NCI-H226 (cell line): ENCODE data around the gene PLA1A.
"Not testable (repeated sequence)": the region's sequence is repeated elsewhere in the genome, so short reads cannot be mapped to it uniquely, and the experiment has no call there.

Source experiments
- DNase-seq: peaks from one replicate; pipeline ENCODE4 v3.0.0-alpha.2; 2015

The PLA1A gene

GRCh38 chr3:119665954-119666559 is 68.4 kb downstream of the PLA1A start:
- DNase-seq, result no peak

- DNase-seq, result no peak
These were observed 72.4 kb downstream of the PLA1A start for GRCh38 chr3:119669906-119670570.

GRCh38 chr3:119672776-119673175 is 75.1 kb downstream of the PLA1A start:
- DNase-seq, result no peak

DNA sequence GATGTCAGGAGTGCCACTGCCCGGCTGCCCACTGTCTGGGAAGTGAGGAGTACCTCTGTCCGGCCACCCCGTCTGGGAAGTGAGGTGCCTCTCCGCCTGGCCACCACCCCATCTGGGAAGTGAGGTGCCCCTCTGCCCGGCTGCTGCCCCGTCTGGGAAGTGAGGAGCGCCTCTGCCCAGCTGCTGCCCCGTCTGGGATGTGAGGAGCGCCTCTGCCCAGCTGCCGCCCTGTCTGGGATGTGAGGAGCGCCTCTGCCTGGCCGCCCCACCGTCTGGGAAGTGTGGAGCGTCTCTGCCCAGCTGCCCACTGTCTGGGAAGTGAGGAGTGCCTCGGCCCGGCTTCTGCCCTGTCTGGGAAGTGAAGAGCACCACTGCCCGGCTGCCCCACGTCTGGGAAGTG is 76.2 kb downstream of the PLA1A start:
- no peak for DNase-seq

DNA sequence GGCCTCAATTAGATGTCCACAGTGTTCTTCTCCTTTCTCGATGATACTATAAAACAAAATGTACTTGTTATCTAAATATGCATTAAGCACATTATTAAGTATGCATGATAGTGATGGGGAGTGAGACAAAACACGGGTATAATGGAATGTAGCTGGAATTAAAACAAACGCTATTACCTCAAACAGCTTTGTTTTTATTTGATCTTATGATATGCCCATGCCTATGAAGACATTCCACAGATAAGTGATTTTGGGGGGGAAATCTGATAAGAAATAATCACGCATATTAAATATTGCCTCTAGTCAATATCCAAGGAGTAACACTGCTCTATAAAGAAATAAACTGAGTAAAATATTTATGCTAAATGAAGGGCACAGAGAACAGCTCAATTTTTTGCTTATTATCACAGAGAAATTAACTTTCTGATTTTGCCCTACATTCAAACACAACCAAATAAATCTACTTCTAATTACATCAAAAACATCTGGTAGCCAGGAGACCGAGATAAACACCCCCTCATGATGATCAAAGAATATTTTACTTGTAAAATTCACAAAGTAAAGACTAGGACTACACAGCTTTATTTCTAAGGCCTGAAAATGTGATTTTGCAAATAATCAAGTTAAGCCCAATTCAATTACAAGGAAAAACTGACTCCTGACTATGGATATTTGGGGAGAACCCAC is 77.6 kb downstream of the PLA1A start:
- DNase-seq, result no peak

GRCh38 chr3:119676020-119676419 is 78.3 kb downstream of the PLA1A start:
- no peak for DNase-seq

- DNase-seq, result peak; percentile 84
These were observed 79.3 kb downstream of the PLA1A start, which contains the start of gene COX17 for GRCh38 chr3:119676771-119677640. TSS of gene COX17 (minus strand) at chr3:119677406. CDS start at chr3:119677310, 96 bp downstream.

DNA sequence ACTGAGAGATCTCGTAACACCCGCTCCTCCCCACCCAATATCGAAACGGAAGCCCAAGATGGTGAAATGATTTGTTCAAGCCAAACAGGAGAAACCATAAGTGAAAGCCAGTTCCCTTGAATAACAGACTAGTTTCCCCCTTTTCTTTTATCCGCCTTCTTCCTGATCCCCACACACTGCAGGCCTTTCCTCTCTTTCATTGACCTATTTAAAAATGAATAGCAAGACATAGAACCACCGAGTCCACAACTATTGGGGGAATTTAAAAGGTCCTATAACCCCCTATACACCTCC is 79.9 kb downstream of the PLA1A start:
- DNase-seq, result no peak

GRCh38 chr3:119678209-119678608 is 80.5 kb downstream of the PLA1A start:
- not testable (repeated sequence) for DNase-seq
